Measurements from ENCODE around the gene UXS1.

GRCh38 chr2:106219813-106220212 lies 25.7 kb upstream of the UXS1 start:
- no peak for TF ChIP-seq POLR2A (IDR thresholded peaks at IDR 0.05)
- no peak for TF ChIP-seq CTCF (IDR thresholded peaks at IDR 0.05)
- no peak for TF ChIP-seq EP300 (IDR thresholded peaks at IDR 0.05; ENCODE audit: low read depth)

Data from transverse colon (tissue), 3 donors.